NCI-H226 (cell line): ENCODE results near the gene MCAM.

Experiments
- DNase-seq: peaks from one replicate; pipeline ENCODE4 v3.0.0-alpha.2; 2015

Gene MCAM

DNA sequence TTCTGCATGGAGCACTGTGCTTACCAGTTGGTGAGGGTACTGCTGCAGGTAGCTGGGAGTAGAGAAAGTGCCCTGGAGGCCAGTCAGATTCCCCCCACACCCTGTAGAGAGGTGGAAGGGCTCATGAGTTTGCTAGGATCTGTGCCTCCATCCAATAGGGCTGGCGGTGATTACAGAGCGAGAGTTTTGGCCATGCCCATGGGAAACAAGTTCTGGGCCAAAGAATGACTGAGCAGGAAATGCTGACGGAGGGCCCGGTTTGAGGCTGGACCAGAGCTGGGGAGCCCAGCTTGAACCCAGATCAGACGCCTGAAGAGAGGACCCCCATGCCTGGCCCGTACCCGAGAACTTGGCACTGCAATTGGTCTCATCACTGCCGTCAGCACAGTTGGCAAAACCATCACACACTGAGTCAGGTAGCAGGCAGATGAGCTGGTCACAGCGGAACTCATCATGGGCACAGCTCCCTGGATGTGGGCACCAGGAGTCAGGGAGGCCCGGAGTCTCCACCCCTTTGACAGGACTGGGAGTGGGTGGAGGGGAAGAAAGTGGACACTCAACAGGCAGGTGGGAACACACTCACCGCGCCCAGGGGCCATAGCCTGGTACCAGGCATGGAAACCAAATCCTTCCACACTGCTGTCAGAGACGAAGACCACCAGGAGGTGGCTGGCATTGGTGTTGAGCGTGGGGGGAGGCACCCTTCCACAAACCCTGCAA, 27.5 kb upstream of the MCAM start:
- DNase-seq: no peak

DNA sequence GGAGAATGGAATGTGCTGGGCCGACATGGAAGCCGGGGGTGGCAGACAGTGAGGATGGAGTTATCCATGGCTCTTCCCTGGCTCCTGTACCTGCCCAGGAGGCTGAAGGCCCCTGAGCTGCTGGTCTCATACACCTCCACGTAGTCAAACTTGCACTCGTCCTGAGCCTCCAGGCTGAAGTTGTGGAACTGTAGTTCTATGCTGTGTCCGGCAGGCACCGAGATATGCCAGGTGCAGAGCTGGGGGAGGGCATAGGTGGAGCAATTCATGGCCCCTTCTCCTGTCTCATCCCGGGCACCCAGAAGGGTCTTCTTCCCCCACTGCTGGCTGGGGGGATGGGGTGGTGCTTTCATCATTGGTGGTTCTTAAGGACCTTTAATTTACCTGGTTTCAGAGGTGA, 26.8 kb upstream of the MCAM start:
- DNase-seq: no peak

- DNase-seq: no peak
Measured at GRCh38 chr11:119342362-119343130, 25.6 kb upstream of the MCAM start.

DNA sequence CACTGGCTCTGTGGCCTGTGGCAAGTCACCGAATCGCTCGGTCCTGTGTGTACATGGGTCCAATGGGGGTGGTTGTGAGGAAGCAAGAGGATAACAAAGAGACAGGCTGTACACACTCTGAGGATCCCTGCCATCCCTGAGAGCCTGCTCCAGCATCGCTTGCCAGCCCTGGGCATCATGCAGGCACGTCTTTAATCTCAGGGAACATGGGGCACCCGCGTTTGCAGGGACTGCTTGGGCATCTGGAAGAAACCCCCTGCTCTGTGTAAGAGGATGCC, 25.0 kb upstream of the MCAM start:
- no peak for DNase-seq

DNA sequence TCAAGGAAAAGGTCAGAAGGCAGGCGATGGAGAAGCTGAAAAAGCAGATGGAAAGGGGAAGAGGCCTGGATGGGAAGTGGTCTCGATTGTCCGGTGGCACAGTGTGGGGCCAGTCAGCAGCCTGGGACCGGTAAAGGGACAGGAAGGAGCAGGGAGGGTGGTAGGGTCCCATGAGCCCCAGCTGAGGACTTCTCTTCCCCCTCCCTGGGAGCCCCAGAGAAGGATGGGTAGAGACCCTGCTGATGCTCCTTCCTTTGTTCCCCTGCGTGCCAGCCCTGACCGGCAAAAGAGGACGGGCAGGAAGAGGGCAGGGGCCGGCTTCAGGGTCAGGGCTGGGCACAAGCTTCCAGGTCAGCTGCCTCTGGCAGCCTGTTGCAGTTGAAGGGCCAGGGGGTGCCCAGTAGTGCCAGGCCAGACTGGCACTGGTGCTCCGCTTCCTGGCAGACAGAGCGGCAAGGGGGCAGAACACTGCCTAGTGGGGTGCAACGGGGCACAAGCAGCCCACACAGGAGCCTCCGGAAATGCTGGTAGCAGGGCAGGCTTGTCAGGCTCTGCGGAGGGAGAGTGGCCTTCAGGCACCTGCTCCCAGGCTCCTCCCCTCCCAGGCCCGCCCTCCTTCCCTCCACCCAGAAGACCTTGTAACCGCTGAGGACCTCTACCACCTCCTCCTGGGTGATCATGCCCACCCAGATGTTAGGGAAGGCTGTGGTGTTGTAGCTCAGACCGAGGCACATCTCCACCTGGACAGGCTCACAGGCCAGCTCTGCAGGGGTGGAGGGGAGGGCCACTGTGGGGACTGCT, 24.5 kb upstream of the MCAM start:
- DNase-seq: no peak

- no peak for DNase-seq
Measured at GRCh38 chr11:119340335-119341221, 23.6 kb upstream of the MCAM start, which contains the start of gene C1QTNF5. Gene C1QTNF5 (minus strand): TSS chr11:119340883. CDS start chr11:119340397, 486 bp downstream.

DNA sequence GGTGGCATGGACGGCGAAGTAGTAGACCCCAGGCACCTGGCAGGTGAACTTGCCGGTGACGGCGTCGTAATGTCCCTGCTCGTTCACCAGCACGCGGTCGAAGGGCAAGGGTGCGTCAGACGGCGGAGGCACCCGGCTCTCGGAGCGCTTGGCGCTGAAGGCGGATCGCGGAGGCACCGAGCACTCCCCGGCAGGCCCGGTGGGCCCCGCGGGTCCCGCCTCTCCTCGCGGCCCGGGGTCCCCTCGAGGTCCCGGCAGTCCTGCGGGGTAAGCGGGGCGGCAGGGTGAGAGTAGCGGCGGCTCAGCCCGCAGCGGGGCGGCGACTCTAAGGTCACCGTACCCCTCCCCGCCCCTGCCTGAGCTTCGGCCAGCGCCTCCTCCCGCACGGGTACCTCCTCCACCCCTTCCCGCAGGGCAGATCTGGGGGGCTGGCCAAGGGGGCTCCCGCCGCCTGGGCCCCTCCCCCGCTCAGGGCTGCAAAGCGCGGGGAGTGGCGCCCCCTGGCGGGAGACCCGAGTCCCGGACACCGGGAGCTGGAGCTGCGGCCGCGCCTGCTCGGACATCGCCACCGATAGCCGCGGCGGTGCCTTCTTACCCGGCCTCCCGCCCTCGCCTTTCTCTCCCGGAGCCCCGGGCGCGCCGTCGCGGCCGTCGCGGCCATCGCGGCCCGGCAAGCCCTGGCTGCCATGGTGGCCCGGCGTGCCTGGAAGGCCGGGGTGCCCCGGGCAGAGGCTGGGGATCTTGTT, 22.8 kb upstream of the MCAM start:
- DNase-seq: no peak

DNA sequence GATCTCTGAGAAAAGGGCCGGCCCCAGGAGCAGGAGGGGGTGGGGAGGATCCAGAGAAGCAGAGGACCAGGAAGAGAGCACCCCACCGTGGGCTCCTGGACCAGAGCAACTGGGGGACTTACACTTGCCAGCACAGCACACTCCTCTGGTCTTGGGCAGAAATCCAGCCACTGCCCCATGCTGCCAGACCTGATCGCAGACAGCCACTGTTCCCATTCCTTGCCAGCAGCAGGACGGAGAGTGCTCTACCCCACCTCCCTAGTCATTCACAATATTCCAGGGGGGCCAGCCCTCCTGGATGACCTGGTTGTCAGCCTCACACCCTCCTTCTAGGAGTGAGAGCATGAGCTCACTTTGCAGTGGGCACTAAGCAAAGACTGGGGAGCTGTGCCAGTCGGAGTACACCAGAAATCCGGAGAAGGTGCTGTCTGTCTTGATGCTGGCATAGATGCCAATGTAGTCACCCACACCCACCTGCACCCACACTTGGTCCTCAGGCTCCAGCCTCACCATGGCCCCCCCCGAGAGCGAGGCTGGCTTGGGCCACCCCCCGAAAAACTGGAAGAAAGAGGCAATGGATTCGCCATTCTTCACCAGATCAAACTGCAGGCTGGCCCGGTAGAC, 22.1 kb upstream of the MCAM start:
- no peak for DNase-seq

- DNase-seq: no peak
Measured at GRCh38 chr11:119338318-119338890, 21.5 kb upstream of the MCAM start.

DNA sequence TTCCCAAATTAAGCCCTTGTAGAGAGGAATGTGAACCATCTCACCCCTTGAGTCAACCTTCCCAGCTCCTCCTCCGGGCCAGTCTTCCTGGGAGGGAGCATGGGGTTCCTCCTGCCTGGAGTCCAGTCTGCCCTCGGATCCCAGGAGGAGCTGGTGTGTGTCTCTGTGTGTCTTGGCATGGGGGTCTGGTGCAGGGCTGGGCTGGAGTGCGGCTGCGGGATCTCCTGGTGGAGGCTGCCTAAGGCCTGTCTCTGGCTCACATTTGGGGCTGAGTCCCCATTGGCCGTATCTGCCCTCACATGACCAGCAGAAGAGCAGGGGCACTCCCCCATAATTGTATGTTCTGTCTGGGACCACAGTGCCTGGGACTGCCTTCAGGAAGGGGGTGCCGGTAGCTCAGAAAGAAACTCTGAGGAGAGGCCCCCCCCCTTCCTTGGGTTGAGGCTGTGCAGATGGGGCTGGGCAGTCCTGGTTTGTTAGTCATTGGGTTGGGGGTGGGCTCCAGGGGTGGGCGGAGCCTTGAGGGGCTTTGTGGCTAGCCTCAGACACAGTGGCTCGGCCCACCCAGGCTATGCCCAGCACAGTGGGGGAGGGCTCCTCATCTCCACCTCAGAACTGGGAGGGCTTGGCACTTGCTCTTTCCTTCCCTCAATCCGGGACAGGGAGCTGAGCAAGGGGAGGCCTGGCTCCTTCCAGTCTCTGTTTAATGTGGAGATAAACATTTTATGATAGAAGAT, 20.8 kb upstream of the MCAM start:
- DNase-seq: peak; percentile 92

DNA sequence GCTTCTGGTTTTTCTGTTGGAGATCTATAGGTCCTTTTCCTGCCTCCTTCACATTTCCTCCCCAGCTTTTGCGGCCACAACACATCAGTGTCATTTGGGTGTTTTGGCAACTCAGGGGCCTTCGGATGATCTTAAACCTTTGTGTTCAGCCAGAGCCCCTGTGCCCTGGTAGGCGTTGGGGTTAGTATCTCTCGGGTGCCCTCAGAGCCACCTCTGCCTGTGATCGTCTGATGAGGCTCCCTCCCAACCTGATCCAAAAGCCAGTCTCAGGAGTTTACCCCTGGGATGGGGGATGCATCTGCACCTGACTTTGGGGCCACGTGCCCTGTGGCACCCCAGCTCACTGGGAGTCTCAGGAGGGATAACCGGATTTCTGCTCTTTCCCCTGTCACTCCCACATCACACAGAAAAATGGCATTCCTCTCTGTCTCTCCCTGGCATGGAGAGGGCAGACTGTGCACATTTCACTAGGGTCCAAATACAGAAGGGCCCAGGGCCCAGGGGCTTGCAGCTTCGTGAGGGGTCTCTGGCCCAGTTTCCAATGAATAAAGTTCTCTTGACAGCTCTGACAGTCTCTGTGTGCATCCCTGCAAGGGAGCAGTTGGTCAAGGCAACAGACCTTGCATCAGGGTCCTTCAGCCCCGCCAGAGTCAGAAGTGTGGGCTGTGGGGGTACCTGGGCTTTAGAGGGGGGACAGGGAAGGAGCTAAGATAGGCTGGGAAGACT, 20.0 kb upstream of the MCAM start:
- no peak for DNase-seq

DNA sequence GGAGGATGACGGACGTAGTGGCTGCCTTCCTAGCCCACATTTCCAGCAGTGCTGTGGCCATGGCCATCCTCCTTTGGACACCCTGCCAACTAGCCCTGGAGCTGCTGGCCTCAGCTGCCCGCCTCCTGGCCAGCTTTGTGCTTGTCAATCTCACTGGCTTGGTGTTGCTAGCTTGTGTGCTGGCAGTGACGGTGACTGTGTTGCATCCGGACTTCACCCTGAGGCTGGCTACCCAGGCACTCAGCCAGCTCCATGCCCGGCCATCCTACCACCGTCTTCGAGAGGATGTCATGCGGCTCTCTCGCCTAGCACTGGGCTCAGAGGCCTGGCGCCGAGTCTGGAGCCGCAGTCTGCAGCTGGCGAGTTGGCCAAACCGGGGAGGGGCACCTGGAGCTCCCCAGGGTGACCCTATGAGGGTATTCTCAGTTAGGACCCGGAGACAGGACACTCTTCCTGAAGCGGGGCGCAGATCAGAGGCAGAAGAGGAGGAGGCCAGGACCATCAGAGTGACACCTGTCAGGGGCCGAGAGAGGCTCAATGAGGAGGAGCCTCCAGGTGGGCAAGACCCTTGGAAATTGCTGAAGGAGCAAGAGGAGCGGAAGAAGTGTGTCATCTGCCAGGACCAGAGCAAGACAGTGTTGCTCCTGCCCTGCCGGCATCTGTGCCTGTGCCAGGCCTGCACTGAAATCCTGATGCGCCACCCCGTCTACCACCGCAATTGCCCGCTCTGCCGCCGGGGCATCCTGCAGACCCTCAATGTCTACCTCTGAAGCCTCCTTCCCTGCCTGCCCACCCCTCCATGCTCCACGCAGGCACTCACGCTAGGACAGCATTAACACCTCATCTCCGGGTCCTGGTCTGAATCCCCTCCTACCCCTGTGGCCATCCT, 19.0 kb upstream of the MCAM start:
- no peak for DNase-seq

DNA sequence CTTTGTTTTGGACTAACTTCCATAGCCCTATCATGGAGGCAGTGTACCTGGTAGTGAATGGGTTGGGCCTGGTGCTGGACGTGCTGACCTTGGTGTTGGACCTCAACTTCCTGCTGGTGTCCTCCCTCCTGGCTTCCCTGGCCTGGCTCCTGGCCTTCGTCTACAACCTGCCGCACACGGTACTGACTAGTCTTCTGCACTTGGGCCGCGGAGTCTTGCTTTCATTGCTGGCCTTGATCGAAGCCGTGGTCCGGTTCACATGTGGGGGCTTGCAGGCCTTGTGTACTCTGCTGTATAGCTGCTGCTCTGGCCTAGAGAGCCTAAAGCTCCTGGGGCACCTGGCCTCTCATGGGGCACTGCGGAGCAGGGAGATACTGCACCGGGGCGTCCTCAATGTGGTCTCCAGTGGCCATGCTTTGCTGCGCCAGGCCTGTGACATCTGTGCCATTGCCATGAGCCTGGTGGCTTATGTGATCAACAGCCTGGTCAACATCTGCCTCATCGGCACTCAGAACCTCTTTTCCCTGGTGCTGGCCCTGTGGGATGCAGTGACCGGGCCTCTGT, 18.2 kb upstream of the MCAM start:
- no peak for DNase-seq

DNA sequence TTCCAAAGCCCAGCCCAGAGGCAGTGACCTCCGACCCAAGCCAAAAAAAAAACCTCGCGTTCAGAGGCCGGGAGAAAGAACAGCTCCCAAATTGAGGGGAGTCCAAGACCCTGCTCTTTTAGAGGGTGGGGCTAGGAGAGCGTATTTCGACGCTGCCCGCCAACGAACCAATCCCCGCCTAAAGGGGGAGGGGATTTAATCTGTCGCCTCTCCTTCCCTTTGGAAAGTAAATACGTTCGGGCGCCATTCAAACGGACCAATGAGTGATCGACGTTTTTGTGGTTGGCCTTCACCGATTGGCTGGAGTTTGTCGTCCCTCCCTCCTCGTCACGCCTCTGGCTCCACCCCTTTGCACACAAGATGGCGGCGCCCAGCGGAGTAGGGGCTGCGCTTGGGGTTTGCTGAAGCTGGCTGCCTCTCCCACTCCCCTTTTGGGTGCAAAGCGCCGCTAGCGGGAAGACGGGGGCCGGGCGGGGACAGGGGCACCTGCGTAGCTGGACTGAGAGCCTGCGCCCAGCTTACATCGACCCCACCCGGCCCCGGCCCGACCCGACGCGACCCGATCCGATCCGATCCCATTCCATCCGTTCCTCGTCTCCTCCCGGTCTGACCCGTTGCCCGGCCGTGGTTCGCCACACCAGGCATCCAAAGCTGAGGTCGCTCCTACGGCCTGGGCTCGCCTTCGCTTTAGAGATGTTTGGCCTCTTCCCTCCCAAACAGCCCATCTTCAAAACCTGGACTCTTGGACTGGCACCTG, 17.4 kb upstream of the MCAM start, which contains the start of gene RNF26:
Gene RNF26, plus strand, starts transcription at position 354 of the 757 bp plus-strand sequence. CDS start 596 bp downstream, outside the sequence.
- peak; percentile 93 for DNase-seq

DNA sequence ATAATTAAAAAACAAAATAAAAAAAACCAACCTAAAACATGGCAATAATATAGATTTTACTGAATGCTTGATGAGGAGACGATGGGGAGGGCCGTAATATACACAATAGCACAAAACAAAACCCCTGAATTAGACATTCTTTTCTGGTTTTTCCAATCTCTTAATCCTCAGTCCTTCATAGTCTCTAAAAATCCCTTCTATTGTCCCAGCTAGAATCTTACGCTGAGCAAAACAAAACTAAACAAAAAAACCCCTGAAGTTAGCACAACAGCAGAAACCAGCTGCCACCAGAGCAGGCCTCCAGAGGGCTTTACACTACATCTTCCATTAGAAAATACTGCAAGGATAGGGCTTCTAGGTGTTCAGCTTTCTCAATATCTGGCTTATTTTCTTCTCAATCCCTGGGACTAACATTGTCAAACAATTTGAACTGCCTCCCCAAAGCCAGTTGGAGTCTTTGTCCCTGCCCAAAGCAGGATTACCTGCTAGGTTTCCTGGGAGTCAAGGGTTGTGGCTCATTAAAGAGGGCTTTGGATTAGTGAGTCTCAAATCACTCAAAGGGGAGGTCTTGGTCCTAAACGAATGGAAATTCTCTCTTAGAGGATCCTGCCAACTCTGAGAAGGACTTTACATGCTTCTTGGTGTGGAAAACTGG, 15.3 kb upstream of the MCAM start:
- no peak for DNase-seq

GRCh38 chr11:119330237-119330636, 13.3 kb upstream of the MCAM start:
- DNase-seq: no peak

GRCh38 chr11:119329320-119329719, 12.4 kb upstream of the MCAM start:
- DNase-seq: no peak
